Glutamatergic neuron (in vitro differentiated cells): Measurements from ENCODE around the gene PPP1R27. TPM values are rescaled to one million over a fixed set of nuclear protein-coding genes. Genes with fewer than 3 reads are reported as not detected.

ENCODE experiments used
- DNase-seq: peaks from one replicate; pipeline ENCODE4 v3.0.0; 2022
- H3K27ac Mint-ChIP-seq: one replicate; pipeline ENCODE4 v1.8.0; 2020; ENCODE audit warnings: mild to moderate bottlenecking, mixed read lengths, inconsistent platforms; ENCODE audit not compliant: unreplicated experiment
- H3K27me3 Mint-ChIP-seq: one replicate; pipeline ENCODE4 v1.8.0; 2020; ENCODE audit warnings: mild to moderate bottlenecking, moderate library complexity, mixed read lengths, inconsistent platforms; ENCODE audit not compliant: unreplicated experiment
- H3K36me3 Mint-ChIP-seq: one replicate; pipeline ENCODE4 v1.8.0; 2020; ENCODE audit warnings: mild to moderate bottlenecking, mixed read lengths, inconsistent platforms; ENCODE audit not compliant: unreplicated experiment
- H3K4me1 Mint-ChIP-seq: one replicate; pipeline ENCODE4 v1.8.0; 2020; ENCODE audit warnings: mild to moderate bottlenecking, low read depth, mixed read lengths, inconsistent platforms; ENCODE audit not compliant: unreplicated experiment
- H3K4me3 Mint-ChIP-seq: one replicate; pipeline ENCODE4 v1.8.0; 2020; ENCODE audit warnings: mild to moderate bottlenecking, mixed read lengths, inconsistent platforms; ENCODE audit not compliant: unreplicated experiment
- H3K9me3 Mint-ChIP-seq: one replicate; pipeline ENCODE4 v1.8.0; 2020; ENCODE audit warnings: mild to moderate bottlenecking, moderate library complexity, mixed read lengths, inconsistent platforms; ENCODE audit not compliant: unreplicated experiment
- total RNA-seq: library from RNA; stranded (reverse); fragmentation: NEBNext Ultra II Directional; extraction: Animal tissue kit (Norgen Biotek cat#: 25700); gene quantifications from one replicate; pipeline ENCODE4 v1.2.1, GENCODE V29; 2021; ENCODE audit not compliant: unreplicated experiment
- TF ChIP-seq, protein P1 (sequence below): fragments of 200-600 bp; sonication (generic); IDR thresholded peaks from one replicate; pipeline ENCODE4 v1.5.0; 2021; ENCODE audit not compliant: partially characterized antibody, unreplicated experiment

PPP1R27 gene
- total RNA-seq, 1 donor from 2014 or later, result 0.81 TPM

DNA sequence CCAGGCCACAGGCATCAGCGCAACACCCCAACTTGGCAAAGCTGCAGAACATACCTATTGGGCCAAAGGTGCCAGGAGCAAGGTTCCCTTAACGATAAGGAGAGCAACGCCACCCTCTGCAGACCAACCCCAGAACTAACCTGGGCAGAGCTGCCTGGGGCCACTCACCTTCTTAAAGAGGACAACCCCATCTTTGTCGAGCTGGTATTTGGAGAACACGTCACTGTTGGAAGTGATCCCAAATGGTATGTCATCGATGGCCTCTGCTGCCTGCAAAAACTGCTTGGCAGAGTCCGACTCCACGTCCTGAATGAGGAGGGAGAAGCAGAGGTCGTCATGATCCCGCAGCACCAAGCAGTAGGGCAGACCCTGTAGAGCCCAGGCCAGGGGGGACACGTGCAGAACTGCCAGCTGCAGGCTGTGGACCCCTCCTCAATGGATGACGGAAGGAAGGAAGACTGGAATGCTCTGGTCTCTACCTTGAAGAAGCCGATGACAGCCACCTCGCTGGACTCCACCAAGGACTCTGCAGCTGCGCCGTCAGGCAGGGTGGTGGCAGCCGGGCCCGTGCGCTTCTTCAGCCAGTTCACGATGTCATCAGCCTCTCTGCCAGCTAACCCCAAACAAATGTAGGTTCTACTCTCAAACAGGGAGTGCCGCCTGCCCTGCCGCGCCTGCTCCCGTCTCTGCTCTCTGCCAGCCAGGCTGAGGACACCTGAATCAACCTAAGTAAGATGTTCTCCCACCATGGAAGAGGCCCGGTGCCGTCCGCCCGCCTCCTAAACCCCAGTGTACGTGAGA is 20.3 kb upstream of the PPP1R27 start:
- Mint-ChIP-seq H3K27me3 (peaks cover 2% of the 10 kb centered on the region), H3K4me1 (peaks cover 9% of the 10 kb centered on the region), H3K4me3 (no peak overlapping the region), H3K9me3 (peaks cover 6% of the 10 kb centered on the region), H3K36me3 (no peaks in the 10 kb centered on the region), H3K27ac (no peak overlapping the region)
- TF ChIP-seq, protein P1, sequence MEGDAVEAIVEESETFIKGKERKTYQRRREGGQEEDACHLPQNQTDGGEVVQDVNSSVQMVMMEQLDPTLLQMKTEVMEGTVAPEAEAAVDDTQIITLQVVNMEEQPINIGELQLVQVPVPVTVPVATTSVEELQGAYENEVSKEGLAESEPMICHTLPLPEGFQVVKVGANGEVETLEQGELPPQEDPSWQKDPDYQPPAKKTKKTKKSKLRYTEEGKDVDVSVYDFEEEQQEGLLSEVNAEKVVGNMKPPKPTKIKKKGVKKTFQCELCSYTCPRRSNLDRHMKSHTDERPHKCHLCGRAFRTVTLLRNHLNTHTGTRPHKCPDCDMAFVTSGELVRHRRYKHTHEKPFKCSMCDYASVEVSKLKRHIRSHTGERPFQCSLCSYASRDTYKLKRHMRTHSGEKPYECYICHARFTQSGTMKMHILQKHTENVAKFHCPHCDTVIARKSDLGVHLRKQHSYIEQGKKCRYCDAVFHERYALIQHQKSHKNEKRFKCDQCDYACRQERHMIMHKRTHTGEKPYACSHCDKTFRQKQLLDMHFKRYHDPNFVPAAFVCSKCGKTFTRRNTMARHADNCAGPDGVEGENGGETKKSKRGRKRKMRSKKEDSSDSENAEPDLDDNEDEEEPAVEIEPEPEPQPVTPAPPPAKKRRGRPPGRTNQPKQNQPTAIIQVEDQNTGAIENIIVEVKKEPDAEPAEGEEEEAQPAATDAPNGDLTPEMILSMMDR, result no peak
- DNase-seq, result no peak

DNA sequence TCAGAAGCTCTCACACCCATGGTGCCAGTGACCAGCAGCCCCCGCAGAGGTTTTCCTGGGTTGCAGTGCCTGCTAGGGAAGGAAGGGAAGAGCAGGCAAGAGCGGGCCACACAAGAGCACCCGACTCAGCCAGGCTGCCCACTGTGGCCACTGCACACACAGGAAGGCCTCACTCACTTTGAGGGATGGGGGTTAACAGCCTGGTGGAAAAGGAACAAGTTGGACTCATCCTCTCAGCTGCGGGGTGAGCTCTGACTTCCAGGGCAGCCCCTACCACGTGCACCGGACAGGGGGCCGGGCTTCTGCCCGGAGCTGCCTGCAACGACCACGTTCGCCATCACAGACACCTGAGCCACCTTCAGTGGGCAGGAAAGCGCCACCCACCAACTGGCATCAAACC is 17.4 kb upstream of the PPP1R27 start:
- no peaks in the 10 kb centered on the region for H3K36me3 Mint-ChIP-seq
- H3K4me3 Mint-ChIP-seq, result no peak overlapping the region
- no peak for DNase-seq
- no peak overlapping the region for H3K27ac Mint-ChIP-seq
- H3K27me3 Mint-ChIP-seq, result peaks cover 2% of the 10 kb centered on the region
- TF ChIP-seq, protein P1, result no peak
- no peaks in the 10 kb centered on the region for H3K9me3 Mint-ChIP-seq
- no peaks in the 10 kb centered on the region for H3K4me1 Mint-ChIP-seq

DNA sequence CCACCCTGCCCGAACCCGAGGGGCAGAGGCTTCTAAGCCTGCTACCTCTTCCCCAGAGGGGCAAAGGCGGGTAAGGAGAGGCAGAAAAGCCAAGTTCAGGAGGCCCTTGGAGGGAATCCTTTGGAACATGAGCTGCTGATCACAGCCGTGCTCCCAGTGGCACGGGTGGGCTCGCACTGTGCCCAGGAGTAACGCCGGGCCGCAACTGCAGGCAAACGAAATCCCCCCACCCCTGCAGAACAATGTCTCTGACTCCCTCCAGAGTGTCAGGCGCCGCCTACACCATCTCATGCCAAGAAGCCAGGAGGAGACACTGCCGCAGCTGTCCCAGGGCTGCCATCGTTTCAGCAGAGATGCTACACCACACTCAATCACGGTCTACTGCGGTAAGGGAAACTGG is 16.6 kb upstream of the PPP1R27 start:
- Mint-ChIP-seq H3K27ac (no peak overlapping the region), H3K4me1 (no peaks in the 10 kb centered on the region), H3K9me3 (no peaks in the 10 kb centered on the region), H3K36me3 (no peaks in the 10 kb centered on the region), H3K4me3 (no peak overlapping the region), H3K27me3 (peaks cover 2% of the 10 kb centered on the region)
- DNase-seq, result no peak
- TF ChIP-seq, protein P1, result no peak

DNA sequence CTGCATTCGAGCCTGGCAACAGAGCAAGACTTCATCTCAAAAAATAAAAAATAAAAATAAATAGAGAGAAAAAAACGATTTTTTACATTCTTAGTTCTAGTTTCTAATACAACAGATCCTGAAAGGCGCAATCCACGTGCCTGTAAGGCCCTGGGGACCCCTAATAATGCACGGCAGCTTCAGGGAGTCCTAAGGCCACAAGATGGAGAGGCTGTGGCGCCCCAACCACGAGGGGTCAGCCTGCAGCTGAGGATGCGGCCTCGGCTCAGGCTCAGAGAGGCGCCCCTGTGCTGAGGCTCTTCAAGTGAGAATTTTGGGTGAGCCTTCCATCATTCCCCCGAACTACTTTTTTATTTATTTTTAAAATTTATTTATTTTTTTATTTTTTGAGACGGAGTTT is 14.6 kb upstream of the PPP1R27 start:
- no peaks in the 10 kb centered on the region for H3K9me3 Mint-ChIP-seq
- peaks cover 2% of the 10 kb centered on the region for H3K27me3 Mint-ChIP-seq

More for the DNA sequence above, 14.6 kb upstream of the PPP1R27 start:
- Mint-ChIP-seq H3K27ac (no peak overlapping the region), H3K36me3 (no peaks in the 10 kb centered on the region), H3K4me1 (no peaks in the 10 kb centered on the region), H3K4me3 (no peak overlapping the region)
- no peak for DNase-seq
- TF ChIP-seq, protein P1, result no peak
